PC-3 (cell line): ENCODE data around the gene RANBP3L. TPM values are rescaled to one million over a fixed set of nuclear protein-coding genes. Genes with fewer than 3 reads are reported as not detected.

Experiments
- ATAC-seq: fragments of 200-7000 bp; cut with Tn5 transposase; 2 replicates; pipeline ENCODE4 v1.9.1; 2020; ENCODE audit warnings: mild to moderate bottlenecking, moderate library complexity
- BruUV-seq: library from RNA; stranded (reverse); fragments of 400-500 nt; replicated peaks from 2 replicates; lab custom pipeline; 2021; lab: Mats Ljungman, UMichigan
- CTCF ChIA-PET: fragments of 300-600 bp; sonication (Branson Sonifier 250); formaldehyde crosslinking; loops from one replicate; lab custom pipeline; 2022; ENCODE audit warnings: antibody characterized with exemption; lab: Charles Lee
- POLR2A ChIA-PET: fragments of 300-600 bp; sonication (Branson Sonifier 250); formaldehyde crosslinking; loops from one replicate; lab custom pipeline; 2022; ENCODE audit warnings: antibody characterized with exemption; ENCODE audit not compliant: unreplicated experiment; lab: Charles Lee
- DNase-seq: peaks from one replicate; pipeline ENCODE4 v3.0.0-alpha.2; 2015
- H2AFZ ChIP-seq: fragments of 300-600 bp; sonication (generic); 2 replicates; pipeline ENCODE4 v1.6.0; 2016; ENCODE audit warnings: antibody characterized with exemption, low read length
- H3F3A ChIP-seq: fragments of 300-600 bp; sonication (generic); one replicate; pipeline ENCODE4 v1.6.0; 2017; ENCODE audit warnings: antibody characterized with exemption, low read length, control low read depth, mild to moderate bottlenecking; ENCODE audit not compliant: unreplicated experiment
- H3K27ac ChIP-seq: fragments of 300-600 bp; sonication (generic); 2 replicates; pipeline ENCODE4 v1.5.1; 2016; ENCODE audit warnings: mild to moderate bottlenecking, low read length
- H3K27me3 ChIP-seq: fragments of 300-600 bp; sonication (generic); 2 replicates; pipeline ENCODE4 v1.6.1; 2016; ENCODE audit warnings: low read length, mixed read lengths
- H3K36me3 ChIP-seq: fragments of 300-600 bp; sonication (generic); 2 replicates; pipeline ENCODE4 v1.6.1; 2016; ENCODE audit warnings: low read depth, mixed run types, low read length, mixed read lengths
- H3K4me1 ChIP-seq: fragments of 300-600 bp; sonication (generic); 2 replicates; pipeline ENCODE4 v1.5.1; 2016; ENCODE audit warnings: low read length; ENCODE audit not compliant: insufficient read depth
- H3K4me2 ChIP-seq: fragments of 300-600 bp; sonication (generic); 2 replicates; pipeline ENCODE4 v1.6.0; 2016; ENCODE audit warnings: low read length
- H3K4me3 ChIP-seq: fragments of 300-600 bp; sonication (generic); 2 replicates; pipeline ENCODE4 v1.5.1; 2016; ENCODE audit warnings: mild to moderate bottlenecking, low read length, mixed read lengths
- H3K79me2 ChIP-seq: fragments of 300-600 bp; sonication (generic); 2 replicates; pipeline ENCODE4 v1.6.1; 2017; ENCODE audit warnings: low read length, mixed read lengths
- H3K9ac ChIP-seq: fragments of 300-600 bp; sonication (generic); 2 replicates; pipeline ENCODE4 v1.6.0; 2016; ENCODE audit warnings: mild to moderate bottlenecking, low read length
- H3K9me2 ChIP-seq: fragments of 300-600 bp; sonication (generic); replicated peaks from 2 replicates; pipeline ENCODE4 v1.6.1; 2016; ENCODE audit warnings: mixed run types, low read length, mixed read lengths
- H3K9me3 ChIP-seq: fragments of 300-600 bp; sonication (generic); 2 replicates; pipeline ENCODE4 v1.6.1; 2016; ENCODE audit warnings: low read length, mixed read lengths
- H4K20me1 ChIP-seq: fragments of 300-600 bp; sonication (generic); 2 replicates; pipeline ENCODE4 v1.6.1; 2016; ENCODE audit warnings: low read length, mixed read lengths
- CTCF ChIP-seq: fragments of 300-600 bp; sonication (generic); conservative IDR thresholded peaks from 2 replicates; pipeline ENCODE4 v1.5.1; 2017; ENCODE audit warnings: antibody characterized with exemption, low read depth, mild to moderate bottlenecking, low read length
- EZH2 ChIP-seq: fragments of 300-600 bp; sonication (generic); IDR thresholded peaks from one replicate; pipeline ENCODE4 v1.6.1; 2017; ENCODE audit warnings: antibody characterized with exemption, mild to moderate bottlenecking, low read length; ENCODE audit not compliant: unreplicated experiment
- EZH2phosphoT487 ChIP-seq: fragments of 300-600 bp; sonication (generic); IDR thresholded peaks from 2 replicates; pipeline ENCODE4 v1.6.1; 2018; ENCODE audit warnings: mild to moderate bottlenecking, antibody characterized with exemption, low read length, borderline replicate concordance
- intact Hi-C: fragments of 100-400 bp; cut with micrococcal nuclease; formaldehyde crosslinking; loops from 2 replicates; pipeline ENCODE4 v1.9.0; 2023
- total RNA-seq: library from RNA; depleted of rRNA; stranded (reverse); fragments of >200 nt; gene quantifications from 2 replicates; pipeline ENCODE4 v1.2.3, GENCODE V29; 2014

The RANBP3L gene
- total RNA-seq, 1 experiment from 2014 or later, result not detected

GRCh38 chr5:36323926-36324781 is 22.5 kb upstream of the RANBP3L start:
- no peaks in the 10 kb centered on the region for H3K79me2 ChIP-seq
- H4K20me1 ChIP-seq, result no peaks in the 10 kb centered on the region
- CTCF ChIA-PET, result no interaction called here
- no peaks in the 10 kb centered on the region for H3K9me2 ChIP-seq
- peaks cover 17% of the 10 kb centered on the region for H3K27me3 ChIP-seq
- H3K36me3 ChIP-seq, result no peaks in the 10 kb centered on the region
- no peak overlapping the region for H3K4me2 ChIP-seq
- no peaks in the 10 kb centered on the region for H3K9me3 ChIP-seq
- intact Hi-C loops, result no loop called here
- H3K4me1 ChIP-seq, result no peaks in the 10 kb centered on the region
- no peak overlapping the region for H2AFZ ChIP-seq
- H3K9ac ChIP-seq, result no peak overlapping the region
- H3K4me3 ChIP-seq, result no peak overlapping the region
- no peak for TF ChIP-seq EZH2
- no peak for TF ChIP-seq EZH2phosphoT487
- TF ChIP-seq CTCF, result no peak
- POLR2A ChIA-PET, result no interaction called here
- no TSS peak for BruUV-seq
- DNase-seq (no peak), ATAC-seq (no peak)
- no peak overlapping the region for H3K27ac ChIP-seq
- H3F3A ChIP-seq, result no peaks in the 10 kb centered on the region

DNA sequence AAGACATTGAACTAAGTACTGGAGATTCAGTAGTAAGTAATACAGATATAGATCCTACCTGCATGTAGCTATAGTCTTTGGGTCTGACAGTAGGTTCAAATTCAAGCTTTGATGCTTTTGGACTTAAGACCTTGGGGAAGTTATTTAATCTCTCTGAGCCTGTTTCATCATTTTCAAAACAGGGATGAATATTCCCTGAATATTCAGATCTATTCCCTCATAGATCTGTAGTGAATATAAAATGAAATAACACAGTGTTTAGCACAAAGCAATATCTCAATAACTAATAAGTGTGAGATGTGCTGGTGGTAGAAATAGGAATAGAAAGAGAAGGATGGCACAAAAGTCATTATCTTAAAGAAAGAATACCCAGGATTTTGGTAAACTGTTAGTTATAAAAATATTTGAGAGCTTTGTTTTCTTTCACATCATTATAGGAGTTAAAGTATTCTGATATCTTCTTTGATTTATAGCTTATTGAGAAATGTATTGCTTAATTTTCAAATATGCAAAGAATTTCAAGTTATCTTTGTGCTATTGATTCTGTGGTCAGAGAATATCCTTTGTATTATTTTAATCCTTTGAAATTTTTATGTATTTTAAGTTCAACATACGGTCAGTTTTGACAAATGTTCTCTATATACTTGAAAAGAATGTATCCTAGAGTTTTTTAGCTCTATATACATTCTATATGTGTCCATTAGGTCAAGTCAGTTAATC is 11.4 kb upstream of the RANBP3L start:
- H3K9me3 ChIP-seq, result no peaks in the 10 kb centered on the region
- H3F3A ChIP-seq, result no peaks in the 10 kb centered on the region
- H3K27ac ChIP-seq, result no peak overlapping the region
- DNase-seq, result no peak
- no peak for ATAC-seq
- H3K27me3 ChIP-seq, result peaks cover 79% of the 10 kb centered on the region
- ChIA-PET CTCF (no interaction called here), POLR2A (no interaction called here)
- H3K4me1 ChIP-seq, result no peaks in the 10 kb centered on the region
- H3K9me2 ChIP-seq, result no peaks in the 10 kb centered on the region
- TF ChIP-seq CTCF (no peak), EZH2phosphoT487 (no peak), EZH2 (no peak)
- H2AFZ ChIP-seq, result no peak overlapping the region
- BruUV-seq, result no TSS peak
- H3K79me2 ChIP-seq, result no peaks in the 10 kb centered on the region
- no peak overlapping the region for H3K9ac ChIP-seq
- intact Hi-C loops, result no loop called here
- no peak overlapping the region for H3K4me3 ChIP-seq
- H3K36me3 ChIP-seq, result no peaks in the 10 kb centered on the region
- H4K20me1 ChIP-seq, result no peaks in the 10 kb centered on the region
- no peak overlapping the region for H3K4me2 ChIP-seq
